HG03159 (cell line): ENCODE data around the gene ARRDC3.
"Not testable (repeated sequence)": the region's sequence is repeated elsewhere in the genome, so short reads cannot be mapped to it uniquely, and the experiment has no call there.

ENCODE experiments used
- ATAC-seq: cut with Tn5 transposase; IDR thresholded peaks from one replicate; pipeline ENCODE4 v1.9.1; 2021; ENCODE audit warnings: mild to moderate bottlenecking, moderate library complexity; ENCODE audit not compliant: unreplicated experiment

ARRDC3 gene, protein sequence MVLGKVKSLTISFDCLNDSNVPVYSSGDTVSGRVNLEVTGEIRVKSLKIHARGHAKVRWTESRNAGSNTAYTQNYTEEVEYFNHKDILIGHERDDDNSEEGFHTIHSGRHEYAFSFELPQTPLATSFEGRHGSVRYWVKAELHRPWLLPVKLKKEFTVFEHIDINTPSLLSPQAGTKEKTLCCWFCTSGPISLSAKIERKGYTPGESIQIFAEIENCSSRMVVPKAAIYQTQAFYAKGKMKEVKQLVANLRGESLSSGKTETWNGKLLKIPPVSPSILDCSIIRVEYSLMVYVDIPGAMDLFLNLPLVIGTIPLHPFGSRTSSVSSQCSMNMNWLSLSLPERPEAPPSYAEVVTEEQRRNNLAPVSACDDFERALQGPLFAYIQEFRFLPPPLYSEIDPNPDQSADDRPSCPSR

DNA sequence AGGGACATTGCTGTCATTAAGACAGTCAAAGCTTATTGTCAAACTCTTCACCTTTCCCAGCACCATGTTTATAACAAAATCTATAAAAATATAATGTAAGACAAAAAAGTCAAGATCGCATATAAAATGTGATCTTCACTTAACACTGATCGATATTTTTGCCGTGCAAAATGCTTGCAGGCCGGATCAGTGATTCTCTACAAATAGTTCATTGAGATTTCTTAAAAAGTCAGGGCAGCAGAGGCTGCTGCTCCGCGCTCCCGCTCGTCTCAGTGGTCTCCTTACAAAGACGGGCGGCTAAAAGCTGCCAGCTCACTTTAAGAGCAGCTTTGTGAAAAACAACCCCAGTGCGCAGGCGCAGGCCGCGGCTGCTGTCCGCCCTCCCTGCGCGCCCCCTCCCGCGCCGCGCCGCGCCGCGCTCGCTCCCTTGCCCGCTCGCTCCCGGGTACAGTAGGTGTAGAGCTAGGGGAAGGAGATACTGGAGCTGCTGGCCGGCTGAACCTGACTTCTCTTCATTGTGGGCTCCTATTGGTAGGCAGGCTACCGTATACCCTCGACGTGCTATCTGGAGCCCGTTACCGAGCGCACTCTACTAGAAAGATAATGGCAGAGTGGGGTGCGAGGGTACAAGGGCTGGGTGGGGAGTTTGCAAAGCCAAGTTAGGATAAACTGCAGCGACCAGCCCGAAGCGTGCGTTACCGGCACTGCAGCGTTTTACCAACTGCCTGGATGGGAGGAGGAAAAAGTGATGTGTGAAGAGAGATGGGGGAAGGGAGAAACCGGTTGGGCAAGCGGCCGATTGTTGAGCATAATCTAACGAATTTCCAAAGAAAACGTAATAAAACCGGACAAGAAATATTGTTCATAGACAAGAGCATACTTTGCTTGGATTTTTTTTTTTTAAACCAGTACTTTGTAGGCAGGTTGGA is at the start of gene ARRDC3:
TSS of gene ARRDC3 (minus strand) at position 291 of the 929 bp plus-strand sequence. CDS start at position 66, 225 bp downstream.
- peak; percentile 47 for ATAC-seq

DNA sequence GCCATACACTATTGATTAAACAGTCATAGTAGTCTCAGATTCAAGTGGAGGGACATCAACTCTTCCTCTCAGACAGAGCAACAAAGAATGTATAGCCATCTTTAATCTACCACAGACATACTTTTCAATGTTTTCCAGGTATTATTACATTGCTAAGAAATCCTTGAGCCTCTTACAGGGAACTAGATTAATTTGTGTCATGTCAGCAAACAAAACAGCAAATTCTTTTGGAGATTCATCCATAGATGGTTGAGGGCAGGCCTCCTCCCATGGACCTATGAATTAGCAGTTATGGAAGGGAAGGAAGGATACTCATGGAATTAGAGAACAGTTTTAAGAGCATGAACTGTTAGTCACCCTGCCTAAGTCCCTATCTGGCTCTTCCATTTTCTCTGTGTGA is 47.8 kb upstream of the ARRDC3 start:
- no peak for ATAC-seq

DNA sequence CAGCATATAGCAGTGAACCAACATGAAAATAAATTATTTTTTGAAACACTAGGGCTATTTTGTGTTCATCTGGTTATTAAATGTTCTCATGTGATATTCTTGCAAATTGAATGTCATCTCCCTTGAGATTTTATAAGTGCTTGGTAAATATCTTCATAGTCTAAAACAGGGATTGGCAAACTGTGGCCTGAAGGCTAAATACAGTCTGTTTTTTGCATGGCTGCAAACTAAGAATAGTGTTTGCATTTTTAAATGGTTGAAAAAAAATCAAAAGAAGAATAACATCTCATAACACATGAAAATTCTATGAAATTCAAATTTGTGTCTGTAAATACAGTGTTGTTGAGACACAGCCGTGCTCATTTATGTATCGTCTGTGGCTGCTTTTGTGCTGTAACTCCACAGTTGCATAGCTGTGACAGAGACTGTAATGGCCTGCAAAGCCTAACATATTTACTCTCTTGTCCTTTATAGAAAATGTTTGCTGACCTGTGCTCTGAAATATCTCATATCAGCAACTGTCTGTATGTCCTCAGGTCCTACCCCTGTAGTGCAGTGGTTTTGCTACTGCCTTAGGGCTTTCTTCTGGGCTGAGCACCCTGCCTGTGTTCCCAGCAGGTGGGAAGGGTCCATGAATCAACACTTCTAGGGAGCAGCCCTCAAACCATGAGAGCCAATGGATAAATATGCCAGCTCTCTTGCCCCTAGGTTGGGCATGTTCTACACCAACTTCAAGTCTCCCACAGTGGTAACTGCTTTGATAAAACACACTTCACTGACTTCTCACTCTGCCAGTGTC is 41.7 kb upstream of the ARRDC3 start:
- no peak for ATAC-seq

DNA sequence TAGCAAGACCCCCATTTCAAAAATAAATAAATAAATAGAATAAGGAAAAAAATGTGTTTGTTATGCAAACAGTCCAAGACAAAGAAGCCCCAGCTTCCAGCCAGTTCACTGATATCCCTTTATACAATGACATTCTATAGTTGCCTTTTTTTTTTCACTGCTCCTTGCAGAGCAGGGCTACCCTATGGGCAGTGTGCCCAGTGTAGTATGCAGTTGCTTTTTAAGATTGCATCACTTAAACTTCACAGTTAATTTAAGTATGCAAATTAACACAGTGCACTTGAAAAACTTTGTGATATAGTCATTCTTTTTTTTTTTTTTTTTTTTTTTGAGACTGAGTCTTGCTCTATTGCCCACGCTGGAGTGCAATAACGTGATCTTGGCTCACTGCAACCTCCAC is 40.8 kb upstream of the ARRDC3 start:
- ATAC-seq, result no peak

DNA sequence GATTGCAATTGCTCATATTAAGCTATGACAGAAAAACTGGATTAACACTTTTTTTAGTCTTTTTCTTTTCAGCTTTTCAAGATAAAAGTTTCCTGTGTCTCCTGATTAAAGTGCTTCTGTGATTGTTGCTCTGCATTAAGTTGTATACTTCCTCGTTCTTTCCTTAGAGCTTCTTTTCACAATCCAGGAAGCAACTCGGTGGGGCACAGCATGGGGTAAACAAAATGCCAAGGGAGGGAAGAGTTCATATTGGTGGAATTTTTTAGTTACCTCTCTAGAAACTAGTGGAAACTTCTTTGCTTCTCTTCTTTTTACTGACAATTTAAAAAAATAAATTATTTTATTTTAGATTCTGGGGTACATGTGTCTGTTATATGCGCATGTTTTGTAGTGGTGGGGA is 37.8 kb upstream of the ARRDC3 start:
- no peak for ATAC-seq

DNA sequence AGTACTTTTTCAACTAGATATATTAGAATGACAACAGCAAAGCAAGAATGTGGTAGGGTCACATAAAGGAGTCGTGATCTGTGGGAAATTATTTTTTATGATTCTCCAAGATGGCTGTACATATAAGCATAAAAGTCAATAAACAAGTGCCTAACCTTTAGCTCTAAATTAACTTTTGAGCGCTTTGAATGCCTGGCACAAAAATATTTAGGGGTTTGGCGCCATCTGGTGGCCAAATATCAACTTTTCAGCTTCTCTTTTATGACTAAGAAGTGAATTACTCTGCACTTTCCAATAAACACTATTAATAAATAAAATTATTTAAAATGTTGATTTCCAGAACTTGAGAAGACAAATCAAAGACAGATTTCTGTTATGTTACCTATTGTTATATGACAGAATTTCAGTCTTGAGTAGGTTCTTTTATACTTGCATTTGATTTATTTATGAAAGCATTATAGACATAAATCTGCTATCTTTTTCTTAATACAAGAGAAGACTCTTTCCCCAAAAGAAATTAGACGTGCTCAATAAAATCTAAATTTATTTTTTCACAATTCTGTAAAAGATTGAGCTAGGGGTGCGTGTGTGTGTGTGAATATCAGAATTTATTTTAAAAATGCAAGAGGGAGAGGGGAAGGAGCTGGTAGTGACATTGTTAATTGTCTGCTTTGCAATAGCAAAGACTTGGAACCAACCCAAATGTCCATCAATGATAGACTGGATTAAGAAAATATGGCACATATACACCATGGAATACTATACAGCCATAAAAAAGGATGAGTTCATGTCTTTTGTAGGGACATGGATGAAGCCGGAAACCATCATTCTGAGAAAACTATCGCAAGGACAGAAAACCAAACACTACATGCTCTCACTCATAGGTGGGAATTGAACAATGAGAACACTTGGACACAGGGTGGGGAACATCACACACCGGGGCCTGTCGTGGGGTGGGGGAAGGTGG is 36.7 kb upstream of the ARRDC3 start:
- no peak for ATAC-seq

DNA sequence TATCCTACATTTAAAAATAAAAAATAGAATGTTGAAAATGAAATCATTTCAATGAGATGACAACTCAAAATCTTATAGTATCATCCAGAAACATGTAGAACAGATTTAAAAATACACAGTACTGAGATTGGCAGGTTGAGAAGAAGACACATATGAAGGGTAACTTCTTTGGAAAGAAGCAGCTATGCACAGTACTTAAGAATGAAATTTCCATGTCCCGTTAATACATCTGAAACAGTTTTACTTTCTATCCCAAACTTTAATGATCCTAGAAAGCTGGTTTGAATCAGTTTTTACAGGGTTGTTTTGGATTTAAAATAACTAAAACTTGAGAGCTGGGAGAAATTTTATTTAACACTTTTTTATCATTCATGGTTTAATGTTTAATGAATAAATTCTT is 36.0 kb upstream of the ARRDC3 start:
- ATAC-seq, result no peak

DNA sequence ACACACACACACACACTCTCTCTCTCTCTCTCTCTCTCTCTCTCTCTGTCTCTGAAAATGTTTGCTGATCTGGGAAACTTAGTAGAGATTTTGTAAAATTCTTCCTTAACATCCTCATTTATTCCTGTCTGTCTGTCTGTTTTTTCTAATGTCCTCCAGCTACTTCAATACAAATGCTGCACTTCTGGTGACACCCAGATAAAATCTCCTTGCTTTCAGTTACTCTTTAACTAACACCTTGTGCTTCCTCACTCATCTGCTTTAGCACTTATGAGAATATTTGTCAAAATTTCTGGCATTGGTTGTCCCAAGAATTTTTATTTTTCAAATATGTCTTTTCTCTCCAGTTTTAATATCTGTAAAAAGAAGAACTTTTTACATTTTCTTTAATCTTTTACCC is 35.0 kb upstream of the ARRDC3 start:
- no peak for ATAC-seq

DNA sequence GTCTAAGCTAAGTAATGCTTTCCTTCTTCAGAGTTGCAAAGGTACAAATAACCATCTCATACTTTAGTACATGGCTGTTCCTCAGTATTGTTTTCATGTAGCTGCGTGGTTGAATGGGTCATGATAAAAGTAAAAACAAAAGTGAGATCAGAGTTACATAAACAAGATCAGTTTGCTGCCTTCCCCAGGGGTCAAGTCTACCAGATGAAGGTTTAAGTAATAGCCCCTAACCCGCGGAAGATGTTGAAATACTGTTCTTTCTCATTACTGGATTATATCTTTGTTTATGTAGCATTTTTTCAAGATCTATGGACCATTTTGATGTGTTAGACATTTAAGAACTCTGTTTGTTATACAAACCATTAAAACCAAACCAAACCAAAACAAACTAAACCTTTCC is 34.1 kb upstream of the ARRDC3 start:
- ATAC-seq, result no peak

DNA sequence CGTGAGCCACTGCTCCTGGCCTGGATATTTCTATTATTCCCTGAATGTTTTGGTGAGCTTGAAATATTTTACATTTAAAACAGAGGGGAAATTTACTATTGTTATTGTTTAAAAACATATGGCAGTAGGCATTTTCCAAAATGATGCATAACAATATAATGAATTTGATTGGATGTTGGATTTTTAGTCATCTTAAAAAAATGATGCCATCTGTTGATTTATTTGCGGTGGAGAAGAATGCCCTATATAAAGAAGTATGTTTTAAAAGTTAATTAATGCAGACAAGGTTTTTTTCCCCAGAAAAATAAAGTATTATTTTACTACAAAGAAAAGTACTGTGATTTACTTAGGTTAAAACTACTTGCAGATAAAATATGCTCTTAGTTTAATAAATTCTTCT is 33.4 kb upstream of the ARRDC3 start:
- ATAC-seq, result no peak

DNA sequence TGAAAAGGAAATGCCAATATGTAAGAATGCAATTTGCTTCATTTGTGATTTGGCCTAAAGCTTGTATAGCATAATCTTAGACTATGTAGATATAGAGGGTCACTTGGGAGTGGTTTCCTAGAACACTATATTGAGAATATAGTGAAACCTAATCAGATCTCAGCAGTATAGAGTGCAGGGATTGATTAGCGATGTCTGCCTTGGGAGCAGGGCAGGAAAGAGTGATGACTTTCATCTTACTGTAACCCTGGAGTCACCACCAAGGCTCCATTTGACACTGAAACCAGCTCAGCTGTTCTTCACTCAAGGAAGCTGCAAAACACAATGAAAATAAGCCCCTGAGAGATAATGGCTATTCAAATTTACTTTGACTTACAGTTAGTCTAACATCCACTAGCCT is 26.2 kb upstream of the ARRDC3 start:
- ATAC-seq, result no peak

DNA sequence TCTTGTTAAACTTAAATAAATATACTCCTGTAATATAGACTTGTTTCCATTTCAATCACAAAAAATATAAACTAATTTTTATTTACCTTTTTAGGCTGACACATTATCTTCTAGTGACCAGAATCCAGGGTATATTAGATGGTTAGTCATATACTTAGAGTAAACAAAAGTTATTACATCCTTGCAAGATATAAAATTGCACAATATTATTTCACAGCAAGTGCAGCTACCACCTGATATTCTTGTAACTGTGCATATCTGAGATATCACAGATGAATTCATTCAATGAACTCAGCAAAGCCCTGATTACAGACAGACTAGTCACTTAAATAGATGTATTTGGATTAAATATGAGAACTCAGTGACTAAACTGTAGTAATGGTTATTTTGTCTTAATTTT is 25.6 kb upstream of the ARRDC3 start:
- no peak for ATAC-seq

DNA sequence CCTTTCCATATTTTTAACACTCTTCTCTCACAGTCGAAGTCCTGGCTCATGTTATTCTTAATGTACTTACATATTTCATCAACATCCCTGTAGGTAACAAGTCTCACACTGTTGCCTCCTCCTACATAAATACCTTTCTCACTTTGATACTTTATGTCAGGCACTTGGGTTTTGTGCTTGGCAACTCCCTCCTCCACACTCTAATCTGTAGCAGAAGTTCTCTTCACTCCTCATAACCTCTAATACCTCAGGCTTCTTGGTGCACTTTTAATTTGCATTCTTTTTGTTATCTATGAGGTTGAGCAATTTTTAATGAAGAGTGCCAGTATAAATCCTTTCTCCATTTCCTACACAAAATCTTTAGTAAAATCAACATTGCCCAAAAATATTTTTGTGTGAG is 24.1 kb upstream of the ARRDC3 start:
- ATAC-seq, result no peak

DNA sequence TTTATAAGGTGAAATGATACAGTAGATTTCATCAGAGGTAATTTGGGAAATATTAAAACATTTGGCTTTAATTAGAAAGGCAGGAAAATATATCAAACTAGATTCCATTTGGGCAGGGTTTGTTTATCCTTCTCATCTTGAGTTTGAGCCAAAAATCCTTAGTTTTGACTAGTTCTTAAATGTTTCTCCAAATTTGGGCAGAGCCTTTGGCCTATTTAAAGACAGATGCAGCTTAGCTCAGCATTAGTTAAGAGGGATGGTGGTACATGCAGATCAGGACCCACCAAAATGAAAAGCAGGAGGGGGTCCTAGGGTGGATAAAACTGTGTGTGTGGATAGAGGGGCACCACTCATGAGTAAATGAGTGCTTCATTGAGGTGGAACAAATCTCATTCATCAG is 20.3 kb upstream of the ARRDC3 start:
- ATAC-seq, result no peak

DNA sequence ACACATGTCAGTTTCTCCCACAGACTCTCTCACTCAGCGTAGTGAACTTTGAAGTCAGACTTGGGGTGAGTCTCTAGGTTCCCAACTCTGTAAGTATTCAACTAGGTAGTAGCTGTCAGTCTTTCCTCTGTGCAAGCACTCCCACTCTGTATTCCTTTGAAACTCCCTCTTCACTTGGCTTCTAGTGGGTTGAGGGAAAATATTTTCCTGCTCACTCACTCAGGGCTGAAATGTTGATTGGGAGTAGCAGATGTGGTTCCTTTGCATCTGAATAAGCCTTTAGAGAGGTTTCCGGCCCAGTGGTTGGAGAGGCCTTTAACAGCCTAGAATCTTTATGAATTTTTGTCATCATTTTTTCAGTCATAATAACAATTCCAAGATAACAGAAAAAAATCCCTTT is 18.1 kb upstream of the ARRDC3 start:
- no peak for ATAC-seq

DNA sequence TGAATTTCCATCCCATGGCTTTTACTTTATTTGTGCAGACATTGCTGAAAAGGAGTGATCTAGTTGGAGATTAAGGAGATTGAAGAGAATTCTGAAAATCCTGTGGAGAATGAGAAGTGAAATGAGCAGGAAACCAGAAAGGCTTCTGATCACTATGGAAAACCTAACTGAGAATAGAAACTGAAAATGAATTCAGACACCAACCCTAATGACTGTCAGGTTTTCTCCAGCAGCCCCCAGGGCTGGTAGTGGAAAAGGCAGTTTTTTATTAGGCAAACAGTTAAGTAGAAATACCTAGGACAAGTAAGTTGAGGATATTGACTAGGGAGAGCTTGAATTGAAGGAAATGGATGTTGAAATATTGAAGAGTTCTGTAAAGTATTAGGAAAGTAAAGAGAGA is 14.7 kb upstream of the ARRDC3 start:
- ATAC-seq, result no peak

DNA sequence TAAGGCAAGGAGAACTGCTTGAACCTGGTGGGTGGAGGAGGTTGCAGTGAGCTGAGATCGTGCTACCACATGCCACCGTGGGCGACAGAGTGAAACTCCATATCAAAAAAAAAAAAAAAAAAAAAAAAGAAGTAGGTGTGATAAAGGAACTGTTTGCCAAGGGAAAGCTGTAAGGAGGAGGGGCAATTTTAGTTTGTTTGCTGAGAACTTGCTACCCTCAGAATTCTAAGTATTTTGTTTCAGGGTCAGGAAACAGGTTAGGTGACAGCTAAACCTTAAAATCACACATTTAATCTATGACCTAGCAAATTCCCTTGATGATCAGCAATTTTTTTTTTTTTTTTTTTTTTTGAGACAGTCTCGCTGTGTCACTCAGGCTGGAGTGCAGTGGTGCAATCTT is 7.2 kb upstream of the ARRDC3 start:
- no peak for ATAC-seq

DNA sequence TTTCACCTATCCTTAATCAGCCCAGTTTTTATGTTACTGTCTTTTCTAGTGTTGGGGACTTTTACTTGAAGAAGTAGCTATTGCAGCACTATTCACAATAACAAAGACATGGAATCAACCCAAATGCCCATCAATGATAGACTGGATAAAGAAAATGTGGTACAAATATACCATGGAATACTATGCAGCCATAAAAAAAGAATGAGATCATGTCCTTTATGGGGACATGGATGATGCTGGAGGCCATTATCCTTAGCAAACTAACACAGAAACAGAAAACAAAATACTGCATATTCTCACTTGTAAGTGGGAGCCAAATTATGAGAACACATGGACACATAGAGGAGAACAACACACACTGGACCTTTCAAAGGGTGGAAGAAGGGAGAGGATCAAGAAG is 6.4 kb upstream of the ARRDC3 start:
- not testable (repeated sequence) for ATAC-seq

DNA sequence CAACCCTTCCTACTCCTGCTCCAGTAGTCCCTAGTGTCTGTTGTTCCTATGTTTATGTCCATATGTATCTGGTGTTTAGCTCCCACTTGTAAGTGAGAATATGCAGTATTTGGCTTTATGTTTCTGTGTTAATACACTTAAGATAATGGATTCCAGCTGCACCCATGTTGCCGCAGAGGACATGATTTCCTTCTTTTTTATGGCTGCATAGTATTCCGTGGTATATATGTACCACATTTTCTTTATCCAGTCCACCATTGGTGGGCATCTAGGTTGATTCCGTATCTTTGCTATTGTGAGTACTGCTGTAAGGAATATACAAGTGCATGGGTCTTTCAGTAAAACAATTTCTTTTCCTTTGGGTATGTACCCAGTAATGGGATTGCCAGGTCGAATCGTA is 5.2 kb upstream of the ARRDC3 start:
- ATAC-seq, result no peak

DNA sequence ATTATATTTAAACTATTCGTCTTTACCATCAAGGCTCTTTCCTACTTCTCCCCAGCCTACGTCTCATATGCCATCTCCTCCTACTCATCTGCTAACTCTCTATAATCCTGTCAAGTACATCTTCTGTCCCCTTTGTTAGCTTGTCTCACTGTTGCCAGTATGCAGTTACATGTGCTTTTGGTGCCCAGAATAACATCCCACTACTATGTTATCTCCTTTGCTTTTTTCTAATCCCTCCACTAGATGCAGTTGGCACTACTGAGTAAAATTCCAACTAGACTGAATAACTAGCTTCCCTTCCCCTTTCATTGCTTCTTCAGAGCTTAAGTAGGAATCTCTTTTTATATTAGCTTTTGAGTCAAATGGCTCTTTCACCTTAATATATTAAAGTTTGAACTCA is 3.0 kb upstream of the ARRDC3 start:
- ATAC-seq, result no peak
